A673 (cell line): ENCODE measurements around the gene AKAP7.

Experiments
- EZH2 ChIP-seq: fragments of 200-600 bp; sonication (generic); IDR thresholded peaks from 2 replicates; pipeline ENCODE4 v1.6.1; 2017; ENCODE audit warnings: borderline replicate concordance, low read depth, mild to moderate bottlenecking, mixed read lengths, antibody characterized with exemption, low read length; ENCODE audit not compliant: poor library complexity, severe bottlenecking
- TF ChIP-seq, protein P1 (sequence below): fragments of 300-800, 200-600 bp; sonication (generic); conservative IDR thresholded peaks from 2 replicates; pipeline ENCODE4 v1.5.1; 2017; ENCODE audit warnings: low read depth, mild to moderate bottlenecking, antibody characterized with exemption, low read length, moderate library complexity, mixed read lengths

GRCh38 chr6:131163886-131164285 lies 28.6 kb downstream of the AKAP7 start:
- TF ChIP-seq, protein P1, sequence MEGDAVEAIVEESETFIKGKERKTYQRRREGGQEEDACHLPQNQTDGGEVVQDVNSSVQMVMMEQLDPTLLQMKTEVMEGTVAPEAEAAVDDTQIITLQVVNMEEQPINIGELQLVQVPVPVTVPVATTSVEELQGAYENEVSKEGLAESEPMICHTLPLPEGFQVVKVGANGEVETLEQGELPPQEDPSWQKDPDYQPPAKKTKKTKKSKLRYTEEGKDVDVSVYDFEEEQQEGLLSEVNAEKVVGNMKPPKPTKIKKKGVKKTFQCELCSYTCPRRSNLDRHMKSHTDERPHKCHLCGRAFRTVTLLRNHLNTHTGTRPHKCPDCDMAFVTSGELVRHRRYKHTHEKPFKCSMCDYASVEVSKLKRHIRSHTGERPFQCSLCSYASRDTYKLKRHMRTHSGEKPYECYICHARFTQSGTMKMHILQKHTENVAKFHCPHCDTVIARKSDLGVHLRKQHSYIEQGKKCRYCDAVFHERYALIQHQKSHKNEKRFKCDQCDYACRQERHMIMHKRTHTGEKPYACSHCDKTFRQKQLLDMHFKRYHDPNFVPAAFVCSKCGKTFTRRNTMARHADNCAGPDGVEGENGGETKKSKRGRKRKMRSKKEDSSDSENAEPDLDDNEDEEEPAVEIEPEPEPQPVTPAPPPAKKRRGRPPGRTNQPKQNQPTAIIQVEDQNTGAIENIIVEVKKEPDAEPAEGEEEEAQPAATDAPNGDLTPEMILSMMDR: no peak
- TF ChIP-seq EZH2: no peak
